ENCODE results near the gene RCSD1. TPM values are rescaled to one million over a fixed set of nuclear protein-coding genes. Genes with fewer than 3 reads are reported as not detected.

The RCSD1 gene
- total and polyA plus RNA-seq, 2 of the 13 experiments (the other 11 are each of a cell fraction or from before 2014, with no cell fraction given) = not detected

- TF ChIP-seq ZBTB4 (CRISPR knock-in tag; IDR thresholded peaks at IDR 0.05; ENCODE audit: borderline replicate concordance) (no peak), NFE2 (CRISPR knock-in tag; IDR thresholded peaks at IDR 0.05) (no peak), TSC22D2 (CRISPR knock-in tag; IDR thresholded peaks at IDR 0.05; ENCODE audit: borderline replicate concordance) (peak; percentile 88; the same call in 1 of the 2 replicates), ZNF776 (CRISPR knock-in tag; IDR thresholded peaks at IDR 0.05) (no peak), ZNF281 (CRISPR knock-in tag; IDR thresholded peaks at IDR 0.05; ENCODE audit: borderline replicate concordance) (peak; percentile 49; the same call in 1 of the 2 replicates), PHF20 (CRISPR knock-in tag; IDR thresholded peaks at IDR 0.05) (no peak), SMC3 (IDR thresholded peaks at IDR 0.05; ENCODE audit: low read length) (0 out of 2 replicates have a peak, but pooled peaks have one; percentile 16), CERS6 (CRISPR knock-in tag; IDR thresholded peaks at IDR 0.05) (no peak), KMT2B (CRISPR knock-in tag; IDR thresholded peaks at IDR 0.05) (peak; percentile 79), PREB (CRISPR knock-in tag; IDR thresholded peaks at IDR 0.05) (no peak), CBFB (CRISPR knock-in tag; IDR thresholded peaks at IDR 0.05) (0 out of 2 replicates have a peak, but pooled peaks have one; percentile 5), RCOR2 (CRISPR knock-in tag; IDR thresholded peaks at IDR 0.05) (peak; percentile 68), TGIF2 (CRISPR knock-in tag; IDR thresholded peaks at IDR 0.05) (peak; percentile 73; the same call in 1 of the 2 replicates), ATF7 (IDR thresholded peaks at IDR 0.05) (no peak), ATF7 (CRISPR knock-in tag; IDR thresholded peaks at IDR 0.05) (no peak), GMEB1 (CRISPR knock-in tag; IDR thresholded peaks at IDR 0.05; ENCODE audit: borderline replicate concordance) (no peak), ATF2 (CRISPR knock-in tag; IDR thresholded peaks at IDR 0.05) (peak; percentile 56; the same call in 1 of the 2 replicates)
Measured at GRCh38 chr1:167715157-167715999, 85.3 kb downstream of the RCSD1 start (continued).
